RCC 7860 (cell line): ENCODE measurements around the gene SELENOW.
"Not testable (repeated sequence)": the region's sequence is repeated elsewhere in the genome, so short reads cannot be mapped to it uniquely, and the experiment has no call there.

Experiments
- DNase-seq: peaks from one replicate; pipeline ENCODE4 v3.0.0-alpha.2; 2015; ENCODE audit warnings: low spot score
- FAIRE-seq: peaks from 2 replicates; lab custom pipeline; 2012; peaks lifted over from hg19 to GRCh38; lab: Jason Lieb, UNC

The SELENOW gene

GRCh38 chr19:47778049-47778953, at the start of gene SELENOW:
Gene SELENOW (plus strand): TSS chr19:47778703. CDS start chr19:47778786, 83 bp downstream.
- FAIRE-seq (no peak), DNase-seq (peak; percentile 57)

GRCh38 chr19:47729468-47729798, 49.1 kb upstream of the SELENOW start:
- no peak for FAIRE-seq

GRCh38 chr19:47729799-47730520, 48.5 kb upstream of the SELENOW start:
- DNase-seq (no peak), FAIRE-seq (no peak)

More at GRCh38 chr19:47729468-47729798, 49.1 kb upstream of the SELENOW start:
- DNase-seq = peak; percentile 55

- DNase-seq (no peak), FAIRE-seq (no peak)
These were observed 48.0 kb upstream of the SELENOW start for GRCh38 chr19:47730521-47730889.

DNA sequence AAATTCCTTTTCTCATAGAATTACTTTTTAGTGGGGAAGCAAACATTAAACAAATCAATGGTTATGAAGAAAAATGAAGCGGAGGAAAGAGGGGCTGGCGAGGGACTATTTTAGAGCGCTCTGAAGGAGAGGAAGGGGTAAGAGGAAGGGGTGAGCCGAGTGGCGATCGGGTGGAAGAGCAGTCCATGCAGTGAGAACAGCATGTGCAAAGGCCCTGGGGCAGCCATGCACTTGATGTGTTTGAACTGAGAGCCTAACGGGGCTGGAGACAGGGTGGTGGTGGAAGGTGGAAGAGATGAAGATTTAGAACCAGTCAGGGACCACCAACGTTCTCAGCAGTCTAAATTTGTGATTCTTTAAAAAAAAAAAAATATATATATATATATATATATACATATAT, 47.6 kb upstream of the SELENOW start:
- FAIRE-seq = no peak
- no peak for DNase-seq

GRCh38 chr19:47735131-47735530, 43.4 kb upstream of the SELENOW start:
- no peak for FAIRE-seq
- DNase-seq = no peak

GRCh38 chr19:47740866-47741519, 37.5 kb upstream of the SELENOW start:
- FAIRE-seq = no peak

GRCh38 chr19:47741544-47742140, 36.9 kb upstream of the SELENOW start:
- no peak for FAIRE-seq
- DNase-seq = no peak

More at GRCh38 chr19:47740866-47741519, 37.5 kb upstream of the SELENOW start:
- DNase-seq = no peak

DNA sequence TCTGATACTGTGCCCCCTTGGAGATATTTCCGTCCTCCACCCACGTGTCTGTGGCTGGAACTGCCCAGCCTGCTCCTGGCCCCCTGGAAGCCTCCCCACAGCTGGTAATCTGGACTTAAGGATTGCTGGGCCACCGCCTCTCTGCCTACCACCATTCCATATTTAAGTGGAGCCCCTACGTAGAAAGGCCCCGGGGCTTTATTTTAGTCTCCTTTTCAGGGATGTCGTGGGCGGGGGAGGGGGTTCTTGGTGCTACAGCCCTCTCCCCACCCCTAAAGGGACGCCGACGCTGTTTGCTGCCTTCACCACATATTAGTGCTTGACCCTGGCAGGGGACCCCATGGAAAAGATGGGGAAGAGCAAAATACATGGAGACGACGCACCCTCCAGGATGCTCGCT, 35.9 kb upstream of the SELENOW start:
- no peak for DNase-seq
- no peak for FAIRE-seq

DNA sequence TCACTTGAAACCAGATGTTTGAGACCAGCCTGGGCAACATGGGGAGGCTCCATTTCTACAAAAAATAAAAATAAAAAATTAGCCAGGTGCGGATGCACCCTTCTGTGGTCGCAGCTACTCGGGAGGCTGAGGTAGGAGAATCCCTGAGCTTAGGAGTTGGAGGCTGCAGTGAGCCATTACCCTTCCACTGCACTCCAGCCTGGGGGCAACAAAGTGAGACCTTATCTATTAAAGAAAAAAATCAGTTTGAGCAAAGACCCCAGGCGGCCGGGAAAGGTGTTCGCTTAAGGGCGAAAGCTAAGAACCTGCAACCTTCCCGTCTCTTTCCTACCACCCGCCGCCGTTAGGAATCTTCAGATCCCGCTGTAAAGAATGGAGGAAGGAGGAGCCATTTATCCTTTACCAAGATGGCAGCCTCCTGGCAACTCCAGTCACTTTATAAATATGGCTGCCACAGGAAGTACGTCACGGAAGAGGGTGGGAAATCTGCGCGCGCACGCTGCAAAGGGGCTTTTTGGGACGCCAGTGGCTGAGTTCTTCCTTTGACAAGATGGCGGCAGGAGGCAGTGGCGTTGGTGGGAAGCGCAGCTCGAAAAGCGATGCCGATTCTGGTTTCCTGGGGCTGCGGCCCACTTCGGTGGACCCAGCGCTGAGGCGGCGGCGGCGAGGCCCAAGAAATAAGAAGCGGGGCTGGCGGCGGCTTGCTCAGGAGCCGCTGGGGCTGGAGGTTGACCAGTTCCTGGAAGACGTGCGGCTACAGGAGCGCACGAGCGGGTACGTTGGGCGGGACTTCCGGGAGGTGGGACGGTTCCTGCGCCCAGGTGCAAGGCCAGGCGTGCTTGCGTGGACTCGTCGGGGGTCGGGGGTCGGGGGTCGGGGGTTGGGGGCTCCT, 33.2 kb upstream of the SELENOW start, which contains the start of gene NOP53:
Gene NOP53, plus strand, starts transcription at position 537 of the 892 bp plus-strand sequence. Its CDS starts 14 bp downstream, at position 551.
- peak; percentile 90 for DNase-seq
- FAIRE-seq = peak; percentile 55

DNA sequence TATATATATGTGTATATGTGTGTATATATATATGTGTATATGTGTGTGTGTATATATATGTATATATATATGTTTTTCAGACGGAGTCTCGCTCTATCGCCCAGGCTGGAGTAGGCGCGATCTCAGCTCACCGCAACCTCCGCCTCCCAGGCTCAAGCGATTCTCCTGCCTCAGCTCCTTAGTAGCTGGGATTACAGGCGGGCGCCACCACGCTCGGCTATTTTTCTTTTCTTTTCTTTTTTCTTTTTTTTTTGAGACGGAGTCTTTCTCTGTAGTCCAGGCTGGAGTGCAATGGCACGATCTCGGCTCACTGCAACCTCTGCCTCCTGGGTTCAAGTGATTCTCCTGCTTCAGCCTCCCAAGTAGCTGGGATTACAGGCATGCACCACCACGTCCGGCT, 32.4 kb upstream of the SELENOW start:
- FAIRE-seq = not testable (repeated sequence)

GRCh38 chr19:47749326-47749725, 29.2 kb upstream of the SELENOW start:
- DNase-seq (no peak), FAIRE-seq (no peak)

More for the DNA sequence above, 32.4 kb upstream of the SELENOW start:
- DNase-seq = not testable (repeated sequence)

DNA sequence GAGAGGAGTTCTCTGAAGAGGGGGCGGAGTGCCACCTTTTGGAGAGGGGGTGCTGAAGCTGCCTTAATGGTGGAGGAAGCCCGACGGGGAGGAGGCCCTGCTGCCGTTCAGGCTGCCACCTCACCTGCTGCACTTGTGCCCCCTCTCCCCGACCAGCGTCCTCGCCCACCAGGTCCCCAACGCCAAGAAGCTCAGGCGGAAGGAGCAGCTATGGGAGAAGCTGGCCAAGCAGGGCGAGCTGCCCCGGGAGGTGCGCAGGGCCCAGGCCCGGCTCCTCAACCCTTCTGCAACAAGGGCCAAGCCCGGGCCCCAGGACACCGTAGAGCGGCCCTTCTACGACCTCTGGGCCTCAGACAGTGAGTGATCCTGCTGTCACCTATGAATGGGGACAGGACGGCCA, 27.8 kb upstream of the SELENOW start:
- FAIRE-seq = no peak

GRCh38 chr19:47752440-47753211, 25.9 kb upstream of the SELENOW start:
- no peak for DNase-seq
- no peak for FAIRE-seq

More for the DNA sequence above, 27.8 kb upstream of the SELENOW start:
- DNase-seq = no peak

GRCh38 chr19:47754206-47755064, 24.1 kb upstream of the SELENOW start:
- FAIRE-seq = no peak

DNA sequence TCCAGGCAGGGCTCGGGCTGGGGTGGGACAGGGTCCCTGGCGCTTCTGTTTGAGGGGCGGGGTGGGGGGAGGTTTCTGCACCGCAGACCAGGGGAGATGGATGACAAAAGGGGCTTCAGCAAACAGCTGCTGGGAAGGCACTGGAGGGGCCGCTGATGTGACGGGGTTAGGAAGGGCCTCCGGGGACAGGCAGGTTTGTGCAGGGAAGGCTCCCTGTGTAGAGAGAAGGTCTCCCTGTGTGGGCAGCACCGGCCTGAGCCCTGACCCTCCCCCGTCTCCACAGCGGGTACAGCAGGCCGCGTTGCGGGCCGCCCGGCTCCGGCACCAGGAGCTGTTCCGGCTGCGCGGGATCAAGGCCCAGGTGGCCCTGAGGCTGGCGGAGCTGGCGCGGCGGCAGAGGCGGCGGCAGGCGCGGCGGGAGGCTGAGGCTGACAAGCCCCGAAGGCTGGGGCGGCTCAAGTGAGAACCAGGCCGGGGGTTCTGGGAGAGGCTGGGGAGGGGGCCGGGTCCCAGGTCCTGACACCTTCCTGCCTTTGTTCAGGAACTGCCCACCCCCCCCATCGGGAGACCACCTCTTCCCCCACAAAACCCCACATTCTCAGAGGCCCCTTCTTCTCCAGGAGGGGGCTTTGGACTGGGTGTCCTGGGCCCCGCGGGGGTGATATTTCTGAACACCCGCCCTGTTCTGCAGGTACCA, 23.3 kb upstream of the SELENOW start:
- FAIRE-seq = no peak
- no peak for DNase-seq

More at GRCh38 chr19:47754206-47755064, 24.1 kb upstream of the SELENOW start:
- no peak for DNase-seq
